ENCODE results near the gene B3GAT1.

DNA sequence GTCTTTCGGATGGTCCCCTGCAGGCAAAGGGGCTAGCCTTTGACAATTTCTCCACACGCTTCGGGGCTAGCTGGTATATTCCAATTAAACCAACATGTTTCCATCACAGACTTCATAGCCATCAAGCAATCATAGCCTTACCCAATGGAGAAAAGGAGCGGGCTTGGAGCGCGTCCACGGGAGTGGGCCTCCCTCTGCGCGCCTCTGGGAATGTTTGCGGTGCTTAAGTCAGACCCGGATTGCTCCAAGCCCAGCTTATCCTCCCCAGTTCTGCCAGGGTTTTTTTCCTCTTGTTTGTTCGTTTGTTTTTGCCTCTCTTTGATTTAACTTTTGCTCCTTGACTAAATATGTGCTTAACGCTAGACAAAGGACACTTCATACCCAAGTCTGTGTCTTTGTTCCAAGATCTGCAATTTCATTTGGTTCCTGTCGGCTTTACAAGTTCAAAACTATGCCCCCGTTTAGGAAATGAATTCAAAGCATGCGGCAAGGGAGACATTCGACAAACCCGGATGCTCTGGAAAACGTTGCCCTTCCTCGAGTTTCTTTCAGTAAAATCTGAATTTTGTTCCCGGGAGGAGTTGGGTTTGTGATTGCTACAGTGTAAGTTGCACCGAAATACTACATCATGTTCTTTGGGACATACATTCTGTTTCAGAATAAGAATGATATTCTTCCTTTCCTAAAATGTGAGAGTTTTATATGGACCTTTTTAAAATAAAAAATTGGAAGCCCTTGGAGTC is 81.3 kb downstream of the B3GAT1 start:
- TF ChIP-seq CTCF (IDR thresholded peaks at IDR 0.05; ENCODE audit: insufficient read depth, low read length) = no peak
- no peak for TF ChIP-seq POLR2AphosphoS5 (IDR thresholded peaks at IDR 0.05; ENCODE audit: low read depth)
- no peak for TF ChIP-seq GABPA (IDR thresholded peaks at IDR 0.05; ENCODE audit: low read depth)
- no peak for TF ChIP-seq REST (IDR thresholded peaks at IDR 0.05; ENCODE audit: insufficient replicate concordance, low read depth)

Data from HL-60 (cell line).